Stimulated activated CD4-positive, alpha-beta T cell treated with anti-CD3 and anti-CD28 coated beads, Interleukin-1b, Interleukin-23, amount 100 ng/mL, for 24 hours (primary cell): ENCODE results near the gene NOC4L.

ENCODE experiments used
- DNase-seq, 4 experiments: peaks; one replicate each; pipeline ENCODE4 v3.0.0-alpha.2; 2020; ENCODE audit warnings: low read depth in 4 of 4, low spot score in 1 of 4

NOC4L gene

GRCh38 chr12:132196038-132196872 lies 52.0 kb downstream of the NOC4L start:
- no peak for DNase-seq

DNA sequence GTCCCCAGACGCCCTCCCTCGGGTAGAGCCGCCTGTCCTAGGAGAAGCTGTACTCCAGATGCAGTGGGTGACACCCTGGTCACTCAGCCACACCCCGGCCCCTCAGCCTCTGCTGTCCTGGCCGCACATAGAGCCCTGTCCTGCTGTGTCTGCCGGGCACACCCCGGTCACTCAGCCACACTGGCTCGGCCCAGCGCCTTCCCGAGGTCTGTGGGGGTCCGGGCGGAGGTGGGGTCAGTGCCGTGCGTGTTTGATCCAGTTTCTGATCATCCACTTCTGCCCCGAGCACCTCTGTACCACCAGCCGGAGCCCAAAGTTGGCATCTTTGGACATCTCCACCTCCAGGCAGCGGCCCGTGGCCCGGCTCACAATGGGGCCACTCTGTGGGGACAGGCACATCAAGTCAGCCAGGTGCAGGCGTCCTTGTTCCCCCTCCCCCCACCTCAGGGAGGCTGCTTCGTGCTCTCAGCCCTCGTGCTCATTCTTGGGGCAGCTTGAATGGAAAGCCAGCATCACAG lies 52.7 kb downstream of the NOC4L start:
- no peak for DNase-seq

- DNase-seq = no peak
These were observed 53.5 kb downstream of the NOC4L start for GRCh38 chr12:132197581-132198354.

DNA sequence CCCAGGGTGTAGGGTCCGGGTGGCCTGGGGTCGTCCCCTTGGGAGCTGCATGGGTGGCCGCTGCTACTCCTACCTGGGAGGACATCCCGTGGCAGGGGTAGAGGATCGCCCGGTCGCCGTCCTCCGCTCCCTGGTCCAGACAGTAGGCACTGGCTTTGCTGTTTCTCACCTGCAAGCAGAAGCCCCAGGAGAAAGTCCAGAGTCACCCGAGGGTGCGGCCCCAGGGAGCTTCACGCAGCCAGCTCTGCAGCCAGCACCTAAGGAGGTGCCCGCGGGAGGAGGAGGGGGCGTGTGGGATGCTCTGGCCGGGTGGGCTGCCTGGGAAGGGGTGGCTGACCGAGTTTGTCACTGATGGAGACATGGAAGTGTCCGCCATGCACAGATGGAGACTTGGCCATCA lies 54.8 kb downstream of the NOC4L start:
- no peak for DNase-seq

GRCh38 chr12:132199526-132200319 lies 55.5 kb downstream of the NOC4L start:
- no peak for DNase-seq

DNA sequence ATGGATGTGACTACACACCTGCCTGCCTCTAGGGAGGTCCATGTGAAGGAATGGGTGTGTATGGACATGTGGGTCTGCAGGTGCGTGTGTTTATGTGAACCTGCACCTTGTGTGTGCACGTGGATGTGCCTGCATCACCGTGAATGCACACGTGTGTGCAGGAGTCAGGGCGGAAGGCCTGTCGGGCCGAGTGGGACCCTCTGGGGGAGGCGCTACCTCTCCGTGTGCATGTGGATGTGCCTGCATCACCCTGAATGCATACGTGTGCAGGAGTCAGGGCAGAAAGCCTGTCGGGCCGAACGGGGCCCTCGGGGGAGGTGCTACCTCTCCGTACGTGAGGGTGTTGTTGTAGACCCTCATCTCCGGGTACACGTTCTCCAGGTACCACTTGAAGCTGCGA lies 56.5 kb downstream of the NOC4L start:
- no peak for DNase-seq

GRCh38 chr12:132201391-132202120 lies 57.3 kb downstream of the NOC4L start:
- no peak for DNase-seq
